ENCODE data around the gene EDC4.
A peak's percentile ranks its signal among the peaks of the same experiment; 100 is the strongest.
"Not testable (repeated sequence)": the region's sequence is repeated elsewhere in the genome, so short reads cannot be mapped to it uniquely, and the experiment has no call there.

The EDC4 gene

GRCh38 chr16:67910158-67910557 lies 37.3 kb downstream of the EDC4 start:
- DNase-seq = no peak

- no peak for DNase-seq
These were observed 42.1 kb downstream of the EDC4 start for GRCh38 chr16:67914758-67915495.

- DNase-seq = not testable (repeated sequence)
These were observed 42.6 kb downstream of the EDC4 start for GRCh38 chr16:67915496-67915769.

- no peak for DNase-seq
These were observed 43.2 kb downstream of the EDC4 start for GRCh38 chr16:67915831-67916723.

DNA sequence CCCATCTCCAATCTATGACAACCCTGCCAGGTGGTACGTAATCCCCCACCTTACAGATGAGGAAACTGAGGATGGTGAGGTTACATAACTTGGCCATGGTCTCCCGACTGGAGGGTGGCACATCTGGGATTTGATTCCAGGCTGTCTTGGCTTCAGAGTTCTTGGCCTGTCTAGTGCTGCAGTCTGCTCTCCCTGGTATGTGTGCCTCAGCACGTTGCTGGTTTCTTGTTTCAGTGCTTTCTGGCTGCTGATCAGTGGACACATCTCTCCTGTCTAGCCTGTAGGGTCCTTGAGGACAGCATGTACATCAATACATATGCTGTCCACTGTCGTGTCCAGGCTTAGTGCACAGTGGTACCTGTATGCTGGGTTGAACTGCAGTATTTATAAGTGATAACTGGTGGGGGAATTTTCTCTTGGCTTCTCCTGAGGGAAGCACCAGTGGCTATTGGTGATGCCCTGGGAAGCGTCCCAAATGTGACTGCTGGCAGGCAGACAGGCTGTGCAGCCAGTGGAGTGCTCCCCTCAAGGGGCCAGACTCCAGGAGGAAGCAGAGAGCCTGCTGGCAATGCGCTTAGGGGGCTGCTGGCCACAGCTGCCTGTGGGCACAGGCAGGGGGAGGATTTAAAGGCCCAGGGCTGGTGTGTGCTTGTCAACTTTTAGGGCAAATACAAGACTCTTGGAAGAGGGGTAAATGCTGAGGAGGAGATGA lies 44.4 kb downstream of the EDC4 start:
- no peak for DNase-seq

GRCh38 chr16:67917852-67918236 lies 45.0 kb downstream of the EDC4 start:
- no peak for DNase-seq

DNA sequence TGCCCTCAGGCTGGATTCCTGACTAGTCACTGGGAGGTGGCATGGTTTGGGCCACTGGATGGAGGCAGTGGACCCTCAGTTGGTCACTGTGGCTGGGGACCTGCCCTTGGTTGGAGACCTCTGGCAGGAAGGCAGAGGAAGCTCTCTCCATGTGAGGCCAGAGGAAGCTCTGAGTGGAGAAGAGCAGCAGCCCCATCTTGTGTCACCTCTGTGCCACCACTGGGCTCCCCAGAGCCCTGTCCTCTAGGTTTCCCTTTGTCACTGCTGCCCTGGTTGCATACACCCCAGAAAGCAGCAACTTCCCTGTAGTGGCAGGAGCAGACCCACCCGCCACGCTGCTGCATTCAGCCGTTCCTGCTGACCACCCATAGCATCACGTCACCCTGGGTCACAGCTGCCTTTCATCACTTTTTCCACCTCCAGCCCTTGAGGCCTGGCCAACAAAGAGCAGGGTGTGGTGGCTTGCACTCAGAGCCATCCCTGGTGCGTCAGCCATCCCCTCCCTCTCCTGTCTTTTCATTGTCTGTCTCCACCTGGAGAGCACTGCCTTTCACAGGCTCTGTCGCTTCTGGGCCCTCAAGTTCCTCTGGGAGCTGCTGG lies 46.9 kb downstream of the EDC4 start:
- DNase-seq = no peak

GRCh38 chr16:67922221-67922620 lies 49.4 kb downstream of the EDC4 start:
- no peak for DNase-seq

DNA sequence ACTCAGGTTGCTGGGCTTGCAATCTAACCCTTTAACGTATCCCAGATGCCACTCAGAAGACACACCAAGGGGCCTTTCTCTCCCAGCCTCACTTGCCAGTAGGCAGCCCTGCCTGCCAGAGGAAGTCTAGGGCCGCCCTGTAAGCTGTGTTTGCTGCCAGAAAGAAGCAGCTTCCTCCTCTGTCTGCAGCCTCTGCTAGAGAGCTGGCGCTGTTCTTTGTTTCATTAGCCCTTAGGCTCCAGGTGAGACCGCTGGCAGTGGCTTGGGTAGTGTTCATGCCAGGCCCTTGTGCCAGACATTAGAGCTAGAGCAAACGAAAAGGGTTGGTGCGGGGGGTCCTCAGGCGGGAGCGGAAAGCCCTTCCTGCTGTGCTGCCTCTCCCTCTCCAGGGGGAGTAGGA lies 49.9 kb downstream of the EDC4 start:
- no peak for DNase-seq

GRCh38 chr16:67923414-67924116 lies 50.7 kb downstream of the EDC4 start:
- DNase-seq = no peak

DNA sequence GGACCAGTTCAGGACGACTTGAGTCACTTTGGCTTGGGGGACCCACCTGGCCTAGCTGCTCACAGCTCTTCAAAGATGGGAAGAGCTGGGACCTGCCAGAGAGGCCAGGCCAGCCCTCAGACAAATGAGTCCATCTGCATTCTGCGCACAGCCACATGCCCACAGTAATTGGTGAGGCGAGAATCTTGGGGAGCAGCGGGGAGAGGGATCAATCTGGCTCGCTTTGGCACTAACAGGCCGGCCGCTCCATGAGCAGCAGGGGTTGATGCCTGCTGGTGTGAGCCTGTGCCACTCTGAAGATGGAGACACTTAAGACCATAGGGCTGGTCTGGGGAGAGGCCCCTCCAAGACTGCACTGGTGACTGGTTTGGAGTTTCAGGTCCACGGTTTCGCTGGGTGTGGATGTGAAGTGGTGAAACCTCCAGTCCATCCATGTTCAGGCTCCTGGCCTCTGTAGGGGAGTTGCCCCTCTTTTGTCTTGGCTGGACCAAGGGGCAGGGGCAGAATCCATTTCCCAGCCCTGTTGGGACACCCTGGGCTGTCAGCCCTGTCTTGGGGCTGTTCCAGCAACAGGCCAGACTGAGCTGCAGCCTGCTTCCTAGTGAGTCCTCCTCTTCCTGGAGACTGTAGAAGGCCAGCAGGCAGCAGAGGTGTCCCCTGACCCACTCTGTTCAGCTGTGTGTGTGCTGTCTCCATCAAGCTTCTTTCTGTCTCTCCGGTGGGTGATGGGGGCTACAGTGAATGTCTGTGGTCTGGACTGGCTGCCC lies 51.5 kb downstream of the EDC4 start:
- no peak for DNase-seq

DNA sequence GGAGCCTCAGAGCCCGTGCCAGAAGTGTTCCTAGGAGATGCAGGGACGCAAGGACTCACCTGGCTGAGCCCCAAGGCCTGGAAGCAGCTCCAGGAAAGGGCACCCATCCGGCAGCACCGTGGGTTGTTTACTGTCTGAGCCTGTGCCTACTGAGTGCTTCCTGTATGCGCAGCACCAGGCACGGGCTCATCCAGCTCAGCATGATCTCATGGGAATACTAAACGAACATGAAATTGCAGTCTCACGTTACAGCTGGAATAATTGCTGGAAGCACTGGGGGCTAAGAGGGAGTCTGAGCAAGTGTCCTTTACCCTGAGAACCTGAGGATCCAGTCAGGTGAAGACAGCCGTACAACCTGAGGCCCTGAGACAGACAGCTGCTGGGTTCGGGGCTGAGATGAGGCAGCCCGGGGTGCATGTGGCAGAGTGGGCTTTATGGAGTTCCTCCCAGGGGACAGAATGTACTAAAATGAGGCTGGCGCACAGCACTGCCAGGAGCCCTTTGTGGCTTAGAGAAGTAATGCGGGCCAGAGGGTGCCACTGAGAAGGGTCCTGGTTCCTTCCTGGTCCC lies 53.4 kb downstream of the EDC4 start:
- DNase-seq = no peak

- no peak for DNase-seq
These were observed 54.5 kb downstream of the EDC4 start for GRCh38 chr16:67927131-67927941.

DNA sequence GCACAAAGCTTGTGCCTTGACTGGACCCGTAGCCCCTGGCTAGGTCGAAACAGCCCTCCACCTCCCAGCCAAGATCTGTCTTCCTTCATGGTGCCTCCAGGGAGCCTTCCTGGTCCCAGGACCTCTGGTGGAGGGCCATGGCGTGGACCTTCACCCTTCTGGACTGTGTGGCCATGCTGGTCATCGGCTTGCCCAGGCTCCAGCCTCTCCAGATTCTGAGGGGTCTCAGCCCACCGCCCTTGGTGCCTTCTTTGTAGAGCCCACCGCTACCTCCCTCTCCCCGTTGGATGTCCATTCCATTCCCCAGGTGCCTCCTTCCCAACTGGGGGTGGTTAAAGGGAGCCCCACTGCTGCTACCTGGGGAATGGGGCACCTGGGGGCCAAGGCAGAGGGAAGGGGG lies 55.3 kb downstream of the EDC4 start:
- DNase-seq = no peak

DNA sequence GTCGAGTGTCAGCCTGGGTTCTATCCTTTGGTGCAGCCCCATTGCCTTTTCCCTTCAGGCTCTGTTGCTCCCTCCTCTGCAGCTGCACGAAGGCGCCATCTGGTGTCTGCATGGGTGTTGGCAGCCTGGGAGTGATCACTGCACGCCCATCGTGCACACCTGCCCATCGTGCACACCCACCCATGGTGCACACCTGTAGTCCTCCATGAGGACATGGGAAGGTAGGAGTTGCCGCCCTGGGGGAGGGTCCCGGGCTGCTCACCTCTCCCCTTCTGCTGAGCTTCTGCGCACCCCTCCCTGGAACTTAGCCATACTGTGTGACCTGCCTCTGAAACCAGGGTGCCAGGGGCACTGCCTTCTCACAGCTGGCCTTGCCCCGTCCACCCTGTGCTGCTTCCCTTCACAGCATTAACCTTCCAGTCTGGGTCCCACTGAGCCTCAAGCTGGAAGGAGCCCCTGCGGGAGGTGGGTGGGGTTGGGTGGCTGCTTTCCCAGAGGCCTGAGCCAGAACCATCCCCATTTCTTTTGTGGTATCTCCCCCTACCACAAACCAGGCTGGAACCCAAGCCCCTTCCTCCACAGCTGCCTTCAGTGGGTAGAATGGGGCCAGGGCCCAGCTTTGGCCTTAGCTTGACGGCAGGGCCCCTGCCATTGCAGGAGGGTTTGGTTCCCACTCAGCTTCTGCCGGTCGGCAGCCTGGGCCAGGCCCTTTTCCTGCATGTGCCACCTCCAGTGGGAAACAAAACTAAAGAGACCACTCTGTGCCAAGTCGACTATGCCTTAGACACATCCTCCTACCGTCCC lies 55.9 kb downstream of the EDC4 start:
- peak; percentile 81 for DNase-seq

DNA sequence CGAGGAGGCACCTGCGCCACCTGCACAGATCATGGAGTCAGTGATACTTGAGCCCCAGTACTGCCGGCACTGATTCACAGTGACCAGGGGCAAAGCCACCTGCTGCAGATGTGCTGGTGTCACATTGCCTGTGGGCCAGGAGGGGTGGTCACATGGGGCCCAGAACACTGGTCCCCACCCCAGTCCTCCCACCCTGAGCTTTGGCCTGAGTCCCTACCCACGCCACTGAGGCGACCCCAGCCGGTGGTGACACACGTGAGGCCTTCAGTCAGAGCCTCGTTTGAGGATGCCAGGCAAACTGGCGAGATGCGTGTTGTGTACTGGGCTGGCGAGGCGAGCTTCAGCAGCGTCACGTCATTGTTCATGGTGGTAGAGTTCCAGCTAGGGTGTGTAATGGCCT lies 57.3 kb downstream of the EDC4 start:
- no peak for DNase-seq

DNA sequence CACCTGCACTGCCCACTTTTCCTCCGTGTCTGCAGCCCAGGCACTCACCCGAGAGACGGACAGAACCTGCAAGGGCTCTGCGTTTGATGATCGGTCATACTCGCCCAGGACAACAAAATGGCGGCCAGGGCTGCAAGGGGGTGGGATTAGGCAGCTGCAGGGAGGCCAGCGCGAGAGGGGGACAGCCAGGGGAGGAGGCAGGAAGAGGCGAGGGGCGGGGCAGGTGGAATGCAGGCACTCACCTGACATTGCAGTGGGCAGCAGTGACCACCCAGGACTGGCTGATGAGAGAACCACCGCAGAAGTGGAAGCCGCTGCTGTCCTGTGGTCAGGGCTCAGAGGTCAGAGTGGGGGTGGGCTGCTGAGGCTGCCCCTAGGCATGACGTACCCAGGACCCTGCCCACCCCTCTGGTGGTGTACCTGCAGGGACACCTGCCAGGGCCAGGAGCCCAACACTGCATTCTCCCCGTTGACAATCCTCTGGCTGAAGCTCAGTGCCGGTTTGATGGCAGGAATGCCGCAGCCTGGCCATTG lies 57.9 kb downstream of the EDC4 start:
- DNase-seq = no peak

All from CD4-positive, alpha-beta T cell treated with Interleukin-17A for 1 hour (primary cell).